Measurements from ENCODE around the gene SCG3.
"Not testable (repeated sequence)": the region's sequence is repeated elsewhere in the genome, so short reads cannot be mapped to it uniquely, and the experiment has no call there.

SCG3 gene

DNA sequence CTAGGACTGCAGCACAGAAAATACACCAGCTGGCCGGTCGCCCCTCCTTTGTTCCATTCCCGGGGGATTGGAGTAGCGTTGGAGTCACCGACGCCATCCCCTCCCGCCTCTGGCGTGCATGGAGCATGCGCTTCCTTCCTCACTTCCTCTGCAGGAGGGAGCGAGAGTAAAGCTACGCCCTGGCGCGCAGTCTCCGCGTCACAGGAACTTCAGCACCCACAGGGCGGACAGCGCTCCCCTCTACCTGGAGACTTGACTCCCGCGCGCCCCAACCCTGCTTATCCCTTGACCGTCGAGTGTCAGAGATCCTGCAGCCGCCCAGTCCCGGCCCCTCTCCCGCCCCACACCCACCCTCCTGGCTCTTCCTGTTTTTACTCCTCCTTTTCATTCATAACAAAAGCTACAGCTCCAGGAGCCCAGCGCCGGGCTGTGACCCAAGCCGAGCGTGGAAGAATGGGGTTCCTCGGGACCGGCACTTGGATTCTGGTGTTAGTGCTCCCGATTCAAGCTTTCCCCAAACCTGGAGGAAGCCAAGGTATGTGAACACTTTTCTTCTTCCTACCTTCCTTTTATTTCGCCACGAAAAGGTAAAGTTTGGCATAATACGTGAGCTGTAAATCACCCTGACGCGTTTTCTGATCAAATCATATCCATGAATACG lies at the start of gene SCG3:
SCG3 (plus strand) TSS at position 201 of the 661 bp plus-strand sequence; CDS start at position 454, 253 bp downstream.
- DNase-seq: peak; percentile 81 to 89

DNA sequence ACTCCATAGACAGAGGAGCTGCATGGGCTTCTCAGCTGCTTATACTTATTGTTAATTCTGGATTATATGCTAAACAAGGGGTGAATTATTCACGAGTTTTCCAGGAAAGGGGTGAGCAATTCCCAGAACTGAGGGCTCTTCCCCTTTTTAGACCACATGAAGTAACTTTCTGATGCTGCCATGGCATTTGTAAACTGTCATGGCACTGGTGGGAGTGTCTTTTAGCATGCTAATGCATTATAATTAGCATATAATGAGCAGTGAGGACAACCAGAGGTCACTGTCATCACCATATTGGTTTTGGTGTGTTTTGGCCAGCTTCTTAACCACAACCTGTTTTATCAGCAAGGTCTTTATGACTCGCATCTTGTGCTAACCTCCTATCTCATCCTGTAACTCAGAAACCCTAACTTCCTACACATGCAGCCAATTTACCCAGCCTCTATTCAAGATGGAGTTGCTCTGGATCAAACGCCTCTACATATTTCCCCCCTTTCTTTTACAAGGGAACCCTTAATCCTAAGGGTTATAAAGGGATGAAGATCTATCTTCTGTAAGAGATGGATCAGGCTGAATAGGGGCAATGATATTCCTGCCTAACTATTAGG lies 46.6 kb upstream of the SCG3 start:
- no peak for DNase-seq

DNA sequence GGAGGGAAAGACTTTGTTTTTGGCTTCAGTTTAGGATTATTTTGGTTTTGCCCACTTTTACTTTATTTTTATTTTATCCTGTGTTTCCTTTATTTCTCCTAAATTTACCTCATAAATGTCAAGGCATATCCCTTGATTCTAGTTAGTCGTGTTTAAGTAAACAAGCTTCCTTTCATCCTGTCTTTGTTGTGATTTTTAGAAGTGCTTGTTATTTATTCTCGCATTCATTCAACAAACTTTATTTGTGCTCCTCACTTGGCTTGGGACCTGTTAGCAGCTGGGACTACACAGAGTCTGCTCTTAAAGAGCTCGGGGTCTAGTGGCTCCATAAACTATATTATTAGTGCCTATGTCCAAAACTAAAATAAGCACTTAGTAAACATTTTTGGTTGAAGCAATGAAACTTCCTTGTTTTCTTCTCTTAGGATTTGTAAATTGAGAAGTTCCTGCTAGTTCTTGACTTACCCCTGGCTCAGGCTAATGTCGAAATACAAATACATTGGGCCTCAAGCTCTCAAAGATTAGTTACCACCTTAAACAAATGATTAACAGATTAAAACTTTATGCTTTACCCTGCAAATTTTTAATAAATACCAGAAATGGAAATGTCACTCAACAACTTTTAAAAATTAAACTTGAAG lies 39.7 kb upstream of the SCG3 start:
- no peak for DNase-seq

DNA sequence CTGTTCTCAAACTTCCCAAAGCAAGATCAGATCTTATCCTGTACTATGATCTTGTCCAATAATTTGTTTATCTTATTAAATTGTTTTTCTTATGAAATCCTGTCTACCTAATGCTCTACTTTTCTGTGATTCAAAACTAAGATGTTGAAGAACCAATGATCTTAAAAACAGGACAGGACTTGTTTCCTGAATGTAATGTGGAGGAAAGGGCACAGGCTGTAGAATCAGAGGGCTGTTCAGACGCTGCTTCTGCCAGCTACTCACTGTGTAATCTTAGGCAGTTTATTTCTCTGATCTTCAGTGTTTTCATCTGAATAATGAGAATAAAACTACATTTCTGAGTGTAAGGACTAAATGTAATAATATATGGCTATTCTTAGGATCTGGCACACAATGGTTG lies 38.6 kb upstream of the SCG3 start:
- no peak for DNase-seq

DNA sequence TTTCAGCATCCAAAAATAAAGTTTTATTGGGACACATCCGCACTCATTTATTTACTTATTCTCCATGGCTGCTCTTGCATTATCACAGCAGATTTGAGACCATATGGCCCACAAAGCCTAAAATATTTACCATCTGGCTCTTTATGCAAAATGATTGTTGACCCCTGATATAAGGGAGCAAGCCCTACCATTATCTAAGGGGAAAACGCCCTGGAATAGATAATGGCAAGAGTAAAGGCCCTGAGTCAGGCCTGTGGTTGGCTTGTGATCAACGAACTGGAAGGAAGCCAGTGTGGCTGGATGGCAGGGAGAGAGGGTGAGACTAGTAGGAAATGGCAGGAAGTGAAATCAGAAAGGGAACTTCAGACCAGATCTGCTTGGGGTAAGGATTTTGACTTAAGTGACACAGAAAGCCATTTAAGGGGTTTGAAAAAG lies 34.2 kb upstream of the SCG3 start:
- DNase-seq: no peak

DNA sequence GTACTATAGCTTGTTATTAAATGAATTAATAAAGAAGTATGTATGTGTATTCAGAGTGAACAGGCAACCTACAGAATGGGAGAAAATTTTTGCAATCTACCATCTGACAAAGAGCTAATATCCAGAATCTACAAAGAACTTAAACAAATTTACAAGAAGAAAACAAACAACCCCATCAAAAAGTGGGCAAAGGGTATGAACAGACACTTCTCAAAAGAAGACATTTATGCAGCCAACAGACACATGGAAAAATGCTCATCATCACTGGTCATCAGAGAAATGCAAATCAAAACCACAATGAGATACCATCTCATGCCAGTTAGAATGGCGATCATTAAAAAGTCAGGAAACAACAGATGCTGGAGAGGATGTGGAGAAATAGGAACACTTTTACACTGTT lies 33.2 kb upstream of the SCG3 start:
- not testable (repeated sequence) for DNase-seq

GRCh38 chr15:51648643-51649042 lies 32.7 kb upstream of the SCG3 start:
- DNase-seq: not testable (repeated sequence)

DNA sequence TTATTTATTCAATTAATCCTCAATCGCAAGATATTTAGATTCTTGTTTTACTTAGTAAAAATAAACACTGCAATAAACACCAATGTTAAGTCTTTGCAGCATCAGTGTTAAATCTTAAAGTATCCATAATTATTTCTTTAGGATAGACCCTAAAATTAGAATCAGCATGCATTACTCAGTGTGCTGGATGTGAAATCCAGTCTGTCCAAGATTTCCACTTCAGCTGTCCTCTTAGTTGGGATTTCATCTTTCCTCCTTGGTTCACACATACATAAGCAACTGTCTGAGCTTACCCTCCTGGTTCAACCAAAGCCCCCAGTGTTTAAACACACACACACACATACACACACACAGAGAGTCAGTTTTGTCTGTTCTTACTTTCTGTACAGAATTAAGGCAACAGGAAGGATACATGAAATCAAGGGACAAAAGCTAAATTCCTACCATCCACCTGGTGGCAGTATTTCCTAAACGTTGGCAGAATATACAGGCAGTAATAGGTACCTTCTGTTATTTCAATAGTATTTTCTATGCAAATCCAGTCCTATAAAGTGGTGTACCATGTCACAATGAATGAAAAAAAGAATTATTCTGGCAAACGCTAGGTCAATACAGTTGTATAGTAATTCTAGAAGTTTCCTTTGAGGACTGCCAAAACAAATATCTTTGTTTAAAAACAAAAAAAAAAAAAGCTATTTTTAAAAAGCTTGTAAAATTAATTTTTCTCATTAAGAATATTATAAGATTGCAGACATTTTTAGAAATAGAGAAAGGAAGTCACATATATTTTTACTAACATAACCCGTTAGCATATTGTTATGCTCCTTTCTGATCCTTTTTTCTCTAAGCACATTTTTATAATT lies 31.4 kb upstream of the SCG3 start:
- peak; percentile 56 to 61 for DNase-seq

GRCh38 chr15:51652084-51652668 lies 29.1 kb upstream of the SCG3 start:
- DNase-seq: no peak

DNA sequence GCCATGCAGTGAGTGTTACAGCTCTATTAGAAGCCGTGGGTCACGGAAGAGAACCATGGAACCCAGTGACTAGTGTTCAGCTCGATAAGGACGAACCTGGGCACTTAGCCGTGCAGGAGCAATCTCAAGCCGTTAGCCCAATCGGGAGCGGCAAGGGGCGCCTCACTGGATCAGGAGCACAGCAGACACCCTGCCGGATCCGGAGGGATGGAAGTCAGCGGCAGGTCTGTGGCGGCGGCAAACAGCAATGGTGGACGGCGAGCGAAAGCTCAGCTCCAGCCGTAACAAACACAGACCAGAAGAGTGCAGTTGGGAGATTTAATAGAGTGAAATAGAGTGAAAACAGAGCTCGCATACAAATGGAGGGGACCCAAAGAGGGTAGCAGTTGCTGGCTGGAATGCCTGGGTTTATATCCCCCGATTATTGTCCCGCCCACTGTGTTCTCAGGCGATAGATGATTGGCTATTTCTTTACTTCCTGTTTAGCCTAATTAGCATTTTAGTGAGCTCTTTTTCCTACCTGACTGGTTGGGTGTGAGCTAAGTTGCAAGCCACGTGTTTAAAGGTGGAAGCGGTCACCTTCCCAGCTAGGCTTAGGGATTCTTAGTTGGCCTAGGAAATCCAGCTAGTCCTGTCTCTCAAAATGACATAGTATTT lies 25.8 kb upstream of the SCG3 start:
- not testable (repeated sequence) for DNase-seq

- no peak for DNase-seq
These were observed 22.6 kb upstream of the SCG3 start for GRCh38 chr15:51658664-51659063.

DNA sequence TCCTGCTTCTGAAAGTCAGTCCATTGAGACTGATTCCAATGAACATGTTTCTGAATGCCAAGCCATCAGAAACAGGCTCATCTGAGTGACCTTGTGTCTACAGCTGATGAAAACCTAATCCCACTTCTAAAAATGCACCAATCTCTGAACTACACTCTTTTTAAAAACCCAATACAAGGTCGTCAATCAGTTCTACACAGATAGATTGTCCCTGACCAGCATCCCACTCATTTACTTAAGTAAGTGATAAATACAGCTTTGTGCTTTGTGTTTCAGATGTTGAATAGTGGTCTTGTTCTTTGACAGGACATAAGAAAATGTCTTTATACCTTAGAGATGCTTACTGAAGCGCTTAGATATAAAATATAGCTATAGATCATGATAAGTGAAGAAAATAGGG lies 20.2 kb upstream of the SCG3 start:
- DNase-seq: no peak

GRCh38 chr15:51667478-51667877 lies 13.8 kb upstream of the SCG3 start:
- DNase-seq: no peak

- DNase-seq: no peak
These were observed 12.9 kb upstream of the SCG3 start for GRCh38 chr15:51668446-51668845.

DNA sequence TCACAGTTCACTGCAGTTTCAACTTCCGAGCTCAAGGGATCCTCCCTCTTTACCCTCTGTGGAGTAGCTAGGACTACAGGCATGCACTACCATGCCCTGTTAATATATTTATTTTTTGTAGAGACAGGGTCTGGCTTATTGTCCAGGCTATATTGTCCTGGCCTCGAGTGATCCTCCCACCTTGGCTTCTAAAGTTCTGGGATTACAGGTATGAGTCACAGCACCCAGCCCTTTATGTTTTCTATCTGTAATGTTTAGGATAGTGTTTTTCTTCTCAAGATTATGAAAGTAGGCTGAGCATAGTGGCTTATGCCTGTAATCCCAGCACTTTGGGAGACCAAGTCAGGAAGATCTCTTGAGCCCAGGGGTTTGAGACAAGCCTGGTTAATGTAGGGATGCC lies 11.9 kb upstream of the SCG3 start:
- no peak for DNase-seq

DNA sequence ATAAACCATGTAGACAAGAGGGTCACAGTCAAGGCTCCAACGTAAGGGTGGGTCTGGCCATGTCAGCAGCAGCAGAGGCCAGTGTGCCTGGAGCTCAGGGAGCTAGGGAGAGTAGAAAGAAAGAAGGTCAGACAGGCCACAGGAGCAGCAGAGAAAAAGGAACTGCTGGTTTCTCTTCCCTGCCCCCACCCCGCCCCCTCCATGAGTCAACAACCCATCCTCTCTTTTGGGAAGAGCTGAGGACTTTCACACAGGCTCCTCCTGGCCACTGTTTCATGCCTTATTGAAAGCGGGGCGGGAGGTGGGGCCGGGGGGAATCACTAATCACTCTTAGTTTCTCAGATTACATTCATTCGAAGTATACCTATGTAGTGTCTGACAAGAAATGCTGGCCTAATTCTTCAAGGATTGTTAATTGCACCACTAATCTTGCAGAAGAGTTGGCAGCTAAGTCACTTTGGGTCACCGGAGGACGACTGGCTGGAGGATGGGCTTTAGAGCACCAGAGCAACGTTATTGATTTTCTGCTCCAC lies 9.1 kb upstream of the SCG3 start:
- DNase-seq: peak in 1 of 2 experiments; percentile 4

DNA sequence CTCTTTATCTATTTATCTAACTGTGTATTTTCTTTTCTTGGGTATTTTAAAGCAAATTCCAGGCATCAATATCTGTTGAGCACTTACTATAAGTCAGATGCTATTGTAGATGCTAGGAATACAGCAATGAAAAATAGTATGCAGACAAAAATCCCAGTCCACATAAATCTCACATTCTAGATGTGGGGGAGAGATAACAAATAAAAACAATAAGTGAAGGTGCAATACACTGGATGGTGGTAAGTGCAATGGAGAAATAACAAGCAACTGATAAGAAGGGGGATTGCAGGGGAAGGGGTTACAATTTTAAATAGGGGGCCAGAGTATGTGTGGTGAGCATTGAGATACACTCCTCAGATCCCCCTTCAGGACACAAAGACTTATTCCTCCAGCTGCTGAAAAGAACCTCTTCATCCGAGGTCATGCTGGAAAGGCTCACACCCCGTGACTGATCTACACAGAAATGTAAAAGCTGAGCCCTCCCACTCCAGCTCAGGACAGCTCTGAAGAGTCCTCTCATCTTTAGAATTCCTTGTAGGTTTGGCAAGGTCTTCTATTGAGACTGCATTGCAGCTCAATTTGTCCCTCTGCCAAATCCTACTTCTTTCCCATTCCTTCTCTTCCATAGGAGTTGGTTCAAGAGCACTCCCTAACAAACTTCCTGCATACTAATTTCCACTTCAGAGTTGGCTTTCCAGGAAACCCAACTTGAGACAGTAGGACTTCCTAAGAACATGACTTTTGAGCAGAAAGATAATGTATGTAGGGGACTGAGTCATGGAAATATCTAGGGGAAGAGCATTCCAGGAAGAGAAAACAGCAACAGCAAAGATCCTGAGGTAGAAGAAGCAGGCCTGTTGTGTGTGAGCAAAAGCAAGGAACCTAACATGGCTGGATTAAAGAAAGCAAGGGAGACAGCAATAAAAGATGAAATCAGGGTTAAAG lies 8.1 kb upstream of the SCG3 start:
- DNase-seq: no peak

DNA sequence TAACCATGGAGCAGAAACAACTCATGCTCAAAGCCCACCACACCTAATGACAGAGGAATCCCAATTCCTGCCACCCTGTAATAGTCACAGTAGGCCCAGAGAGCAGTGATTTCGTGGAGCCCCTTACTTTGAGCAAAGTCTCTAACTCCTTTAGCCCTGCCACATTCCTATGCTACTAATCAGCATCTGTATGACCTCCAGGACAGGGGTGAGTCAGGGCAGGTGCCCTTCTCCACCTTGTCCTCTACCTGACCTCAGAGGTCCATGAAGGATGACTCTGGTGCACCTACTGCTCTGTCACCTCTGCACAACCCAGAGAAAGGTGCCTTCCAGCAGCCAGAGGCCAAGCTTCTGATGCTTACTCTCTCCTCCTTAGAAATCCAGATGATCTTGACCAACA lies 6.1 kb upstream of the SCG3 start:
- no peak for DNase-seq

DNA sequence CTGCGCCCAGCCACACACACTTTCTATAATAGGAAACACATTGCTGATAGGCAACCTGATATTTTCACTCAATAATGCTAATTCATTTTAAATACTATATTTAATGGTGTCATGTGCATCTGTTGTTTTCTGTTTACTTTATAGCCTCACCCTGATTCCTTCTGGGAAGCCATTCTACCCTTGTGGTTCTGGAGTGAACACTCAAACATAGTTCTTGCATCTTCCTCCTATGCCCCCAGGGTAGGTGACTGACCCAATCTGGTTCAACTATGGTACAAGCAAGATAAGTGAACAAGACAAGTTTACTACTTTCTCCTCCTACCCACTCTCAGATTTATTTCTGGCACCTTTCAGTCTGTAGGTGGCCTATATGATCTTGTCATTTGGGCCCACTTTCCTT lies 4.3 kb upstream of the SCG3 start:
- no peak for DNase-seq

DNA sequence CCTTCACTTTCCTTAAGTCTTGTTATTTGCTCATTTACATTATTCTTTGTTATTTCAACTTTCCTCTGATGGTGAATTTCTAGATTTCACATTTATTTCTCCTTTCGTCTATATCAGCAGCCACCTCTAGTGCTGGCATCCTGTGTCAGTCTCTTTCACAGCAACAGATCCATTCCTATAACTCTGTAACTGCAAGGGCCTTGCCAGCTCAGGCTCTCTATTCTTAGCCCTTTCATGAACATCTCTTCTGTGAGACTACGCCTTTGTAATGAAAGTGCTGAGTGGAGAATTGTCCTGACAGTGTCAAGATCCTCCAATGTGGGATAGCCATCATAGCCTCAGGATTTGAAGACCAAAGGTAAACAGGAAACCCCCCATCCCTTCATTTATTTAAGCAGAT lies 3.9 kb upstream of the SCG3 start:
- no peak for DNase-seq

DNA sequence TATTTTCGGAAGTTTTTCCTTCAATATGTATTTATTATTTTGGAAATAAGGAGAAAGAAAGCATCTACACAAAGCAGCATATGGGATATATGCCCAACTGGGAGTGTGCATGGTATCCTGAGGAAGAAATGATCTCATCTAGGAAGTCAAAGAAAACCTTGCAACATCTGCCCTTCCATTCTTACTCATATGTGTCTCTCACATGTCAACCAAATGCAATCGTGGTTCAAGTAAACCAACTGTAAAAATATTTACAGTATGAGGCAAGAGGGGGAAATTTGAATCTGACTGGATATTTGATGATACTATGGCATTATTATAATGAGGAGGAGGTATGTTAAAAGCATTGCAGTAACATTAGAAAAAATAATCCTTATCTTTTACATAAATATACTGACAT lies 3.2 kb upstream of the SCG3 start:
- DNase-seq: no peak
